B cell (primary cell): ENCODE measurements around the gene BCO2. TPM values are rescaled to one million over a fixed set of nuclear protein-coding genes. Genes with fewer than 3 reads are reported as not detected.
A peak's percentile ranks its signal among the peaks of the same experiment; 100 is the strongest.

Experiments
- ATAC-seq: fragments of 200-7000 bp; cut with Tn5 transposase; one replicate; pipeline ENCODE4 v1.10.0; 2021; ENCODE audit warnings: low read depth, mild to moderate bottlenecking, moderate number of reproducible peaks, moderate library complexity
- CTCF ChIA-PET: fragments of 350-600 bp; sonication (Branson Sonifier 250); formaldehyde crosslinking; loops from one replicate; lab custom pipeline; 2021; ENCODE audit warnings: antibody characterized with exemption, inconsistent platforms; lab: Charles Lee
- POLR2A ChIA-PET: fragments of 350-600 bp; sonication (Branson Sonifier 250); formaldehyde crosslinking; loops from one replicate; lab custom pipeline; 2021; ENCODE audit warnings: antibody characterized with exemption; lab: Charles Lee
- DNase-seq: peaks from one replicate; pipeline ENCODE4 v3.0.0; 2013
- H2AFZ ChIP-seq: 2 replicates; pipeline ENCODE4 v1.6.1; 2012; ENCODE audit warnings: mild to moderate bottlenecking, low read depth, low read length; ENCODE audit not compliant: insufficient read depth, poor library complexity, severe bottlenecking
- H3K27ac ChIP-seq, 2 donors: 1 replicate in 1 of 2; 2 replicates in 1 of 2; pipeline ENCODE4 v1.5.1; 2012 to 2013; ENCODE audit warnings: low read length in 2 of 2, mild to moderate bottlenecking in 2 of 2, moderate library complexity in 1 of 2
- H3K27me3 ChIP-seq, 4 experiments: fragments of 200-600 bp in 1 of 4; sonication (generic) in 1 of 4; replicated peaks in 1 of 4; 1 replicate in 2 of 4; 2 replicates in 2 of 4; pipeline versions ENCODE4 v1.6.1 to v1.7.0; 2013 to 2016; ENCODE audit warnings: low read length in 3 of 4, mild to moderate bottlenecking in 2 of 4, mixed read lengths in 1 of 4, moderate library complexity in 1 of 4; ENCODE audit not compliant: insufficient read depth in 4 of 4, control insufficient read depth in 3 of 4; ENCODE audit errors: control extremely low read depth in 1 of 4
- H3K36me3 ChIP-seq, 2 experiments: replicated peaks in 1 of 2; 1 replicate in 1 of 2; 2 replicates in 1 of 2; pipeline versions ENCODE4 v1.6.1 to v1.7.1; 2013; ENCODE audit warnings: low read length in 1 of 2; ENCODE audit not compliant: insufficient read depth in 2 of 2, control insufficient read depth in 1 of 2; ENCODE audit errors: control extremely low read depth in 1 of 2, extremely low read depth in 1 of 2
- H3K4me1 ChIP-seq, 2 donors: fragments of 200-600 bp in 1 of 2; sonication (generic) in 1 of 2; 1 replicate in 1 of 2; 2 replicates in 1 of 2; pipeline versions ENCODE4 v1.5.1 to v1.6.1; 2013 to 2017; ENCODE audit warnings: low read length in 2 of 2; ENCODE audit not compliant: control insufficient read depth in 2 of 2, insufficient read depth in 2 of 2
- H3K4me2 ChIP-seq: replicated peaks from 2 replicates; pipeline ENCODE3; 2012; ENCODE audit warnings: mild to moderate bottlenecking, low read depth, low read length; ENCODE audit not compliant: poor library complexity, severe bottlenecking
- H3K4me3 ChIP-seq, 5 experiments: fragments of 200-600 bp in 1 of 5; sonication (generic) in 1 of 5; 1 replicate in 3 of 5; 2 replicates in 2 of 5; pipeline versions ENCODE4 v1.5.1 to v1.7.0; 2011 to 2016; ENCODE audit warnings: low read length in 4 of 5, mild to moderate bottlenecking in 4 of 5, low read depth in 2 of 5, control low read depth in 1 of 5, moderate library complexity in 1 of 5; ENCODE audit not compliant: insufficient read depth in 1 of 5; ENCODE audit errors: control extremely low read depth in 1 of 5, extremely low read depth in 1 of 5
- H3K79me2 ChIP-seq: fragments of 200-600 bp; sonication (generic); one replicate; pipeline ENCODE4 v1.6.0; 2016; ENCODE audit warnings: low read length; ENCODE audit not compliant: control insufficient read depth, insufficient read depth
- H3K9ac ChIP-seq: fragments of 200-600 bp; sonication (generic); 2 replicates; pipeline ENCODE4 v1.6.1; 2017; ENCODE audit warnings: mild to moderate bottlenecking, low read length, moderate library complexity
- H3K9me3 ChIP-seq, 3 donors: one replicate each; pipeline versions ENCODE4 v1.6.1 to v1.7.1; 2013; ENCODE audit warnings: low read length in 2 of 3; ENCODE audit not compliant: control insufficient read depth in 2 of 3, insufficient read depth in 1 of 3; ENCODE audit errors: control extremely low read depth in 1 of 3
- H4K20me1 ChIP-seq: 2 replicates; pipeline ENCODE4 v1.6.0; 2012; ENCODE audit warnings: mild to moderate bottlenecking, low read length; ENCODE audit not compliant: insufficient read depth, control insufficient read depth, poor library complexity, severe bottlenecking
- H3K27ac Mint-ChIP-seq: one replicate; pipeline ENCODE4 v1.8.0; 2021; ENCODE audit warnings: mixed read lengths
- H3K27me3 Mint-ChIP-seq: one replicate; pipeline ENCODE4 v1.8.0; 2021; ENCODE audit warnings: mixed read lengths
- H3K4me1 Mint-ChIP-seq: one replicate; pipeline ENCODE4 v1.8.0; 2021; ENCODE audit warnings: mixed read lengths
- H3K4me3 Mint-ChIP-seq: one replicate; pipeline ENCODE4 v1.8.0; 2021; ENCODE audit warnings: mixed read lengths
- H3K9me3 Mint-ChIP-seq: one replicate; pipeline ENCODE4 v1.8.0; 2022; ENCODE audit warnings: mixed read lengths; ENCODE audit not compliant: insufficient read depth
- CTCF ChIP-seq: fragments of 200-600 bp; IDR thresholded peaks from one replicate; pipeline ENCODE4 v1.8.0; 2022; ENCODE audit warnings: antibody characterized with exemption, mild to moderate bottlenecking
- EZH2 ChIP-seq: IDR thresholded peaks from 2 replicates; pipeline ENCODE4 v1.6.1; 2012; ENCODE audit warnings: borderline replicate concordance, low read depth, mild to moderate bottlenecking, moderate library complexity, low read length; ENCODE audit not compliant: insufficient read depth, poor library complexity, severe bottlenecking
- WGBS: methylation state at CpG from one replicate; pipeline ENCODE4 v1.1.5; 2013; ENCODE audit warnings: missing lambda C conversion rate; ENCODE audit not compliant: insufficient coverage; 5-methylcytosine and 5-hydroxymethylcytosine counted together
- intact Hi-C: fragments of 100-400 bp; cut with micrococcal nuclease; formaldehyde crosslinking; loops from one replicate; pipeline ENCODE4 v1.10.0; 2022
- polyA plus RNA-seq: library from polyadenylated mRNA; depleted of rRNA; stranded (reverse); fragments of >200 nt; gene quantifications from 2 replicates; pipeline ENCODE4 v1.2.3, GENCODE V29; 2012
- total RNA-seq, 2 donors: library from RNA; stranded (reverse); fragments of 120-200 nt in 1 of 2; gene quantifications; 1 replicate in 1 of 2; 2 replicates in 1 of 2; pipeline versions ENCODE4 v1.2.3 to v1.2.4, GENCODE V29; 2013 to 2022

Gene BCO2
- total and polyA plus RNA-seq, 2 donors (not counting 1 experiment from before 2014, with no cell fraction given): 1.7 to 1.8 TPM

GRCh38 chr11:112163875-112164685 is 11.2 kb upstream of the BCO2 start, which contains the start of gene IL18:
TSS of gene IL18 (minus strand) at chr11:112164094. CDS start at chr11:112155053, 9,041 bp downstream.
- ChIA-PET CTCF (interaction anchor here (1.2 kb wide), 1 partner anchor 14 kb away, joined by 3 read pairs; no protein-coding TSS in a partner anchor), POLR2A (no interaction called here)
- no peaks in the 10 kb centered on the region for H3K27me3 ChIP-seq
- Mint-ChIP-seq H3K4me1 (peaks cover 7% of the 10 kb centered on the region), H3K27ac (no peak within 1 kb of the TSS), H3K9me3 (no peaks in the 10 kb centered on the region), H3K27me3 (peaks cover 36% of the 10 kb centered on the region), H3K4me3 (peak within 1 kb of the TSS; percentile 75)
- peak within 1 kb of the TSS; percentile 50 for H2AFZ ChIP-seq
- H3K27ac ChIP-seq: no peak within 1 kb of the TSS
- no peaks in the 10 kb centered on the region for H3K79me2 ChIP-seq
- 5% methylated on average over 8 of the region's 12 CpGs for WGBS
- intact Hi-C loops: no loop called here
- peak; percentile 25 for DNase-seq
- peak within 1 kb of the TSS; percentile 56 for H3K4me2 ChIP-seq
- H3K4me1 ChIP-seq: peaks cover 0 to 3% of the 10 kb centered on the region in 2 donors
- no peaks in the 10 kb centered on the region for H3K36me3 ChIP-seq
- no peak for ATAC-seq
- H3K9me3 ChIP-seq: peaks cover 0 to 4% (median 0%) of the 10 kb centered on the region in 3 donors
- H4K20me1 ChIP-seq: no peaks in the 10 kb centered on the region
- H3K4me3 ChIP-seq: peak within 1 kb of the TSS in 3 of 5 experiments; percentile 31 to 51 (median 43)
- TF ChIP-seq EZH2 (no peak), CTCF (no peak)
- H3K9ac ChIP-seq: peak within 1 kb of the TSS; percentile 56

- no peaks in the 10 kb centered on the region for H3K27me3 ChIP-seq
- H3K4me1 ChIP-seq: peaks cover 0 to 3% of the 10 kb centered on the region in 2 donors
- no peak overlapping the region for H3K4me2 ChIP-seq
- H3K9me3 ChIP-seq: peaks cover 0 to 4% (median 0%) of the 10 kb centered on the region in 3 donors
- H3K36me3 ChIP-seq: no peaks in the 10 kb centered on the region
- no peak for ATAC-seq
- DNase-seq: no peak
- no peak overlapping the region for H3K9ac ChIP-seq
- H3K79me2 ChIP-seq: no peaks in the 10 kb centered on the region
- H3K9me3 Mint-ChIP-seq: no peaks in the 10 kb centered on the region
- H3K27me3 Mint-ChIP-seq: peaks cover 36% of the 10 kb centered on the region
- H3K27ac Mint-ChIP-seq: no peak overlapping the region
- ChIA-PET POLR2A (no interaction called here), CTCF (interaction anchor here (1.2 kb wide), 1 partner anchor 13 kb away, joined by 3 read pairs; no protein-coding TSS in a partner anchor)
- H3K4me1 Mint-ChIP-seq: peaks cover 7% of the 10 kb centered on the region
- intact Hi-C loops: no loop called here
- no peak overlapping the region for H2AFZ ChIP-seq
- H3K27ac ChIP-seq: no peak overlapping the region
- TF ChIP-seq EZH2 (no peak), CTCF (no peak)
- no CpG with 5 or more reads among the region's 3 CpGs for WGBS
- no peaks in the 10 kb centered on the region for H4K20me1 ChIP-seq
- H3K4me3 Mint-ChIP-seq: no peak overlapping the region
- no peak overlapping the region for H3K4me3 ChIP-seq
These were observed 10.3 kb upstream of the BCO2 start for GRCh38 chr11:112165049-112165448.
